Thymus (tissue), 11 donors: ENCODE data around the gene HMG20B. TPM values are rescaled to one million over a fixed set of nuclear protein-coding genes. Genes with fewer than 3 reads are reported as not detected.
"Not testable (repeated sequence)": the region's sequence is repeated elsewhere in the genome, so short reads cannot be mapped to it uniquely, and the experiment has no call there.

Experiments used
- DNase-seq, 9 donors: peaks; one replicate each; pipeline ENCODE4 v3.0.0-alpha.2; 2013; ENCODE audit warnings: low spot score in 9 of 9, low read depth in 6 of 9, missing footprints in 1 of 9
- H3K27ac ChIP-seq, 2 donors: one replicate each; pipeline ENCODE4 v1.5.1; 2013; ENCODE audit warnings: control low read depth in 1 of 2, low read depth in 1 of 2, low read length in 1 of 2, mild to moderate bottlenecking in 1 of 2, moderate library complexity in 1 of 2
- H3K27me3 ChIP-seq, 2 donors: one replicate each; pipeline ENCODE4 v1.5.1; 2013; ENCODE audit warnings: low read length in 1 of 2; ENCODE audit not compliant: control insufficient read depth in 2 of 2, insufficient read depth in 1 of 2
- H3K36me3 ChIP-seq, 2 donors: one replicate each; pipeline ENCODE4 v1.5.1; 2013; ENCODE audit warnings: low read length in 1 of 2, mild to moderate bottlenecking in 1 of 2, moderate library complexity in 1 of 2; ENCODE audit not compliant: control insufficient read depth in 2 of 2, insufficient read depth in 2 of 2
- H3K4me1 ChIP-seq, 2 donors: one replicate each; pipeline ENCODE4 v1.5.1; 2013; ENCODE audit warnings: low read length in 2 of 2; ENCODE audit not compliant: control insufficient read depth in 2 of 2, insufficient read depth in 2 of 2
- H3K4me3 ChIP-seq, 2 donors: one replicate each; pipeline ENCODE4 v1.5.1; 2013; ENCODE audit warnings: low read length in 2 of 2, control low read depth in 1 of 2, mild to moderate bottlenecking in 1 of 2
- H3K9me3 ChIP-seq, 2 donors: one replicate each; pipeline ENCODE4 v1.5.1; 2013; ENCODE audit warnings: low read length in 1 of 2, mild to moderate bottlenecking in 1 of 2; ENCODE audit not compliant: control insufficient read depth in 2 of 2, insufficient read depth in 1 of 2
- WGBS: extraction: QIAGEN DNeasy Blood & Tissue Kit; methylation state at CpG from one replicate; pipeline ENCODE4 v1.1.7; 2013; 5-methylcytosine and 5-hydroxymethylcytosine counted together
- polyA plus RNA-seq: library from polyadenylated mRNA; stranded (reverse); fragments of 200-250 nt; gene quantifications from one replicate; pipeline ENCODE4 v1.2.3, GENCODE V29; 2013
- total RNA-seq: library from RNA; stranded (reverse); fragments of 120-200 nt; gene quantifications from one replicate; pipeline ENCODE4 v1.2.4, GENCODE V29; 2013
- donor health status: healthy.

Gene HMG20B
- total and polyA plus RNA-seq, 2 donors: 111 to 116 TPM

DNA sequence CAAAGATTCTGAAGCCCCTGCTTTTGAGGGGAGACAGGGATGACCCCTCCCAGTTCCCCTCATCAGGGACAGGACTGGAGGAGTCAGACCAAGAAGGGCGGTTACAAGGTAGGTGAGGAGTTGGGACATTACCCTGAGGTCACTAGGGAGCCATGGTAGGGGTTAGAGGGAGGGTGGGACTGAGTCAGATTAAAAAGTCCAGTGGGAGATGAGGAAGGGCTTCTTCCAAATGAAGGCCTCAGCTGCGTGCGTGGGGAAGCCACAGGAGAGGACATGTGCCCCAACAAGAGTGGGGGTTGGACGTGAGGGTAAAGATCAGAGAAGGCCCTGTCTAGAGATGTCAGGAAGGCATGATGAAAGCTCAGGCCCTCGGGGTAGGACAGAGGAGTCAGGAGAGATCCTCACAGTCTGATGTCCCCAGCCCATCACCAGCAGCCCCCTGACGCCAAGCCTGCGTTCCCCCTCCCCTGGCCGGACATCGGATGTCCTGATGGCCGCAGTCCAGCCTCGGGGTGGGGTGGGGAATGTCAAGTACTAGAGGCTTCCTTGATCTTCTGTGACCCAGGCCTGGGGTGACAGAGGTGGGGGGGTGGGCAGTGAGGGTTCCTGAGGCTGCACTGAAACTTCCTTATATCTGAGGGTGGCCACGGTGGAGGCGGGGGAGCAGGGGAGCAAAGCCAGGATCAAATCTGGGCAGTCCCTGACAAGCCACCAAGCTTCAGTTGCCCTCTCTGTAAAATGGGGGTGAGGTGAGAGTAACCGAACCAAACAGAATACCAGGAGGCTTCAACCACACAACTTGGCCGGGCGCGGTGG, 8.8 kb upstream of the HMG20B start:
- no peak for DNase-seq
- no peak overlapping the region for H3K27ac ChIP-seq
- H3K4me1 ChIP-seq: peaks cover 0 to 4% of the 10 kb centered on the region in 2 donors
- H3K27me3 ChIP-seq: no peaks in the 10 kb centered on the region
- H3K4me3 ChIP-seq: no peak overlapping the region
- H3K9me3 ChIP-seq: no peaks in the 10 kb centered on the region
- no peaks in the 10 kb centered on the region for H3K36me3 ChIP-seq
- 92% methylated on average over 17 of the region's 17 CpGs for WGBS

DNA sequence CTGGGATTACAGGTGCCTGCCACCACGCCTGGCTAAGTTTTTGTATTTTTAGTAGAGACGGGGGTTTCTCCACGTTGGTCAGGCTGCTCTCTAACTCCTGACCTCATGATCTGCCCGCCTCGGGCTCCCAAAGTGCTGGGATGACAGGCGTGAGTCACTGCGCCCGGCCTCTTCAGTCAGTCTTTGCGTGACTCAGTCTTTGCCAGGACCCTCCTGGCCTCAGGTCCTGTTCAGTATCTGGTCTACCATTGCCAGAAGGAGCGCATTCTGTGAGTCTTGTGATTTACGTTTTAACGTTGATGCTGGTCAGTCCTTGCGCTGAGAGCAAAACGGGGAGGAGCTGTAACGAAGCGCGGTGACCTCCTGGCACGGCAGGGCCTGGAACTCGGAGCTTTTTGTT, 7.6 kb upstream of the HMG20B start:
- DNase-seq: no peak
- H3K4me1 ChIP-seq: peaks cover 0 to 4% of the 10 kb centered on the region in 2 donors
- H3K27me3 ChIP-seq: no peaks in the 10 kb centered on the region
- H3K27ac ChIP-seq: no peak overlapping the region
- no peaks in the 10 kb centered on the region for H3K36me3 ChIP-seq
- H3K9me3 ChIP-seq: no peaks in the 10 kb centered on the region
- H3K4me3 ChIP-seq: no peak overlapping the region
- WGBS: 95% methylated on average over 19 of the region's 19 CpGs

DNA sequence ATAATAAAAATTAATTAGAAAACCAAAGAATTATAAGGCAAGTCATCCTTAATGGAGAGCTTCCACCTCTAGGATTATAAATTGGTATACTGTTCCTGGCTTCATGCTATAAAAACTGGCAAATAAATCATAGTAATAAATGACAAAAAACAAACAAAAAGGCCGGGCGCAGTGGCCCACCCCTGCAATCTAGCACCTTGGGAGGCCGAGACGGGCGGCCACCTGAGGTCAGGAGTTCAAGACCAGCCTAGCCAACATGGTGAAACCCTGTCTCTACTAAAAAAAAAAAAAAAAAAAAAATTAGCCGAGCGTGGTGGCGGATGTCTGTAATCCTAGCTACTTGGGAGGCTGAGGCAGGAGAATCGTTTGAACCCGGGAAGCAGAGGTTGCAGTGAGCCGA, 2.7 kb upstream of the HMG20B start:
- peaks cover 0 to 13% of the 10 kb centered on the region in 2 donors for H3K9me3 ChIP-seq
- H3K4me1 ChIP-seq: peaks cover 12 to 17% of the 10 kb centered on the region in 2 donors
- DNase-seq, H3K36me3 ChIP-seq, H3K27ac ChIP-seq, H3K27me3 ChIP-seq, H3K4me3 ChIP-seq: not testable (repeated sequence)
- WGBS: 97% methylated on average over 11 of the region's 11 CpGs

DNA sequence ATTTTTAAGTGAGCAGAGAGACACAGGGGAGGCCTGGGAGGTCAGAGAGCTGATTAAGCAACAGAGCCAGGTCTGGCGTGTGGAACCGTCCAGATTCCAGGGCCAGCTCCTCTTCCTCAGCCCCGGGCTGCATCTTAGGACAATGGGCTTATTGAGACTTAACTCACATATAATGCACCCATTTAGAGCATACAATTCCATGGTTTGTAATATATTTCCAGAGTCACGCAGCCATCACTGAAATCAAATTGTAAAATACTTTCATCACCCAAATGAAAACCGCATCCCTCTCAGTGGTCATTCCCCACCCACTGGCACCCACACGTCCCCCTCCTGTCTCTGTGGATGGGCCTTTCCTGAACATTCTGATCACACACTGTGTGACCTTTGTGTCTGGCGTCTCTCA, 2.1 kb upstream of the HMG20B start:
- DNase-seq: no peak
- WGBS: 96% methylated on average over 7 of the region's 7 CpGs
- no peak overlapping the region for H3K4me3 ChIP-seq
- no peaks in the 10 kb centered on the region for H3K27me3 ChIP-seq
- peaks cover 8 to 10% of the 10 kb centered on the region in 2 donors for H3K36me3 ChIP-seq
- H3K27ac ChIP-seq: no peak overlapping the region
- H3K4me1 ChIP-seq: peaks cover 12 to 17% of the 10 kb centered on the region in 2 donors
- peaks cover 1 to 13% of the 10 kb centered on the region in 2 donors for H3K9me3 ChIP-seq

DNA sequence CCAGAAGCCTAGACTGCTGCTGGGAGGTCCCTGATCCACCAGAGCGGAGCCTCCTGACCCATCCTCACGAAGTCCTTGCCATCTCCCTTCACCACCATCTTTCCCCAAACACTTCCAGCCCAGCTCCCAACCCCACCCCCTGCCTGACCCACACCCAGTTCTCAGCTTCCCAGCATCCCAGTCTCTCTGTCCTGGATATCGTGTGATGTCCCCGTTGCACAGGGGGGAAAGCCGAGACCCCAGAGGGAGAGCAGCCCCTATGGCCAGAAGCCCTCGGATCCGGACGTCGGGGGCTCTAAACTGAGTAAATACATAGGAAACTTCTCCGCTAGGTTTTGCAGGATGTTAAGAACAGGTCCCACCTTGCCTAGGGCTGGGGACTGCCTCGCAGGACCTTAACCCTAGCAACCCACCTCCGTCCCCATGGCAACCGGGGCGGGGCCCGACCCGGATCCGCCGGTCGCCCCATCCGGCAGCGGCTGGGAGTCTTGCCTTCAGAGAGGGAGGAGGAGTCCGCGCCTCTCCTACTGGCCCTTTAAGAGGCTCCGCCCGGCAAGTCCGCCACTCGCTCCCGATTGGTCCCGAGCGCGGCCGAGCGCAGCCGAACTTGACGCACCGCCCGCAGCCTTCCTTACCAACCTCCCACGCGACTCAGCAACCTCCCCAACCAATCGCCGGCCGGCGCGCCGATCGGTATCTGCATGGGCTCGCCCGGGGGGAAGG, 451 bp upstream of the HMG20B start:
- Histone ChIP-seq H3K27ac (peak overlapping the region; percentile 44 to 77), H3K9me3 (peaks cover 1 to 13% of the 10 kb centered on the region in 2 donors), H3K4me3 (peak overlapping the region; percentile 44 to 50), H3K27me3 (no peaks in the 10 kb centered on the region), H3K4me1 (peaks cover 12 to 26% of the 10 kb centered on the region in 2 donors), H3K36me3 (peaks cover 17 to 26% of the 10 kb centered on the region in 2 donors)
- WGBS: 4% methylated on average over 48 of the region's 48 CpGs
- peak; percentile 97 to 100 (median 100) for DNase-seq

DNA sequence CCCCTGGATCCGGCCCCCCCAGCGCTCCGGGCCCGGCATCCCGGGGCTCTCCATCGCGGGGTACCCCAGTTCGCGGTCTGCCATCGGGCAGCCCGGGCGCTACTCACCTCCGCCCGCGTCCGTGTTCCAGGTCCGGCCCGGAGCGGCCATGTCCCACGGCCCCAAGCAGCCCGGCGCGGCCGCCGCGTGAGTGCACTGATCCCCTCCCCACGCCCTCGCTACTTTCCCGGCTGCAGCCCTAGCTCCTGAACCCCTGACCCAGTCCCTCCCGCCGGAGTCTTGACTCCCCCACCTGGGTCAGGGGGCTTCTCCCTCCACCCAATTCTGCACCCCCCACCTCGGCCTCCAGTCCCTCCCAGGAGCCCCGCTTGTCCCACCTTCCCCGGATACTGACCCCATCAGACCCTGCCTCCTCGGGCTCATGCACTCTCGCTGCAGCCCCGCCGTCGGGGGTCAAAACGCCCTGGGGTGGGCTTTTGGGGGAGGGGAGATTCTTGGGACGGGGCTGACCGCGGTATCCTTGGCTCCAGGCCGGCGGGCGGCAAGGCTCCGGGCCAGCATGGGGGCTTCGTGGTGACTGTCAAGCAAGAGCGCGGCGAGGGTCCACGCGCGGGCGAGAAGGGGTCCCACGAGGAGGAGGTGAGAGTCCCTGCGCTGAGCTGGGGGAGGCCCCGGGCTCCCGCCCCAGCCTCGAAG, 566 bp downstream of the HMG20B start:
- Histone ChIP-seq H3K27me3 (no peaks in the 10 kb centered on the region), H3K4me1 (peaks cover 12 to 26% of the 10 kb centered on the region in 2 donors), H3K36me3 (peaks cover 17 to 34% of the 10 kb centered on the region in 2 donors), H3K27ac (peak overlapping the region; percentile 76 to 77), H3K4me3 (peak overlapping the region; percentile 80 to 83), H3K9me3 (peaks cover 1 to 13% of the 10 kb centered on the region in 2 donors)
- WGBS: under 1% methylated on average over 60 of the region's 60 CpGs
- no peak for DNase-seq

DNA sequence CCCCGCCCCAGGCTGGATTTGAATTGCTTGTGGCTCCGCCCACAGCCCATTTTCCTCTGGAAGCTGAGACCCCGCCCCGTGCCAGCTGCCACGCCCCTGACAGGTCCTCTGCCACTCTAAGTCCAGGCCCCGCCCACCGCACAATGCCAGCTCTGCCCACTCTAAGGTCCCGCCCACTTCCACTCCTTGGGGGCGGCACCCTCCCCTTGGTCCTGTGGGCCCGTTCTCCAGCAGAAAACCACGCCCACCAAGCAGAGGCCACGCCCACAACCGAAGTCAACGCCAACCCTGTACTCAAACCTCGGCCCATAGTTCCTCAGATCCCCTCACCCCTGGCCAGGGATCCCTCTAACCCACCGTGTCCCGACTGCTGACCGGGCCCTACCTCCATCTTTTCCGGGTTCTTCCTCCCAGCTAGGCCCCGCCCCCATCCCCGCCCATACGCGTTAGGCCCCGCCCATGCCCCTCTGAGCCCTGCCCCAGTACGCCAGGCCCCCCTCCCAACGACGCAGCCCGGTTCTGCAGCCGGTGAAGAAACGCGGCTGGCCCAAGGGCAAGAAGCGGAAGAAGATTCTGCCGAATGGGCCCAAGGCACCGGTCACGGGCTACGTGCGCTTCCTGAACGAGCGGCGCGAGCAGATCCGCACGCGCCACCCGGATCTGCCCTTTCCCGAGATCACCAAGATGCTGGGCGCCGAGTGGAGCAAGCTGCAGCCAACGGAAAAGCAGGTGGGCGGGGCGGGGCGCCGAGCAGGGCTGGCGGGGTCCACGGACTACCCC, 1.3 kb downstream of the HMG20B start:
- Histone ChIP-seq H3K9me3 (peaks cover 1 to 13% of the 10 kb centered on the region in 2 donors), H3K27me3 (no peaks in the 10 kb centered on the region), H3K36me3 (peaks cover 17 to 41% of the 10 kb centered on the region in 2 donors), H3K4me3 (peak overlapping the region; percentile 80 to 83), H3K27ac (no peak overlapping the region), H3K4me1 (peaks cover 12 to 26% of the 10 kb centered on the region in 2 donors)
- DNase-seq: peak in 7 of 9 donors; percentile 58 to 88 (median 71)
- WGBS: 75% methylated on average over 55 of the region's 55 CpGs

DNA sequence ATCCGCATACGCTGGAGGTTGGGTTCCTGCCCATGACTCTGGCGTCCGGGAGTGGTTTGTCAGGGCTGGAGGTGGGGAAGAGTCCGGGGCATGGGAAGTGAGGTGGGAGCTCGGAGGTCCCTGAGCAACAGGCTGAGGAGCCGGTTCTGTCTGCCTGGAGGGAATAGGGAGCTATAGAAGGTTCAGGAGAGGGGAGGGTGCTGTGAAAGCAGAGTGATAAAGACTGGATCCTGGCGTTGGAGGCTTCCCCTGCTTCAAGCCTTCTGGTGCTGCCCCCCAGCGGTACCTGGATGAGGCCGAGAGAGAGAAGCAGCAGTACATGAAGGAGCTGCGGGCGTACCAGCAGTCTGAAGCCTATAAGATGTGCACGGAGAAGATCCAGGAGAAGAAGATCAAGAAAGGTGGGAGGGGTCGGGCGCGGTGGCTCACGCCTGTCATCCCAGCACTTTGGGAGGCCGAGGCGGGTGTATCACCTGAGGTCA, 2.6 kb downstream of the HMG20B start:
- H3K4me3 ChIP-seq: no peak overlapping the region
- peak overlapping the region in 1 of 2 donors; percentile 31 for H3K27ac ChIP-seq
- H3K4me1 ChIP-seq: peaks cover 12 to 26% of the 10 kb centered on the region in 2 donors
- peaks cover 1 to 13% of the 10 kb centered on the region in 2 donors for H3K9me3 ChIP-seq
- no peaks in the 10 kb centered on the region for H3K27me3 ChIP-seq
- WGBS: 97% methylated on average over 19 of the region's 19 CpGs
- H3K36me3 ChIP-seq: peaks cover 17 to 41% of the 10 kb centered on the region in 2 donors
- DNase-seq: peak in 1 of 9 donors; percentile 44
